Subcutaneous adipose tissue (tissue), 4 donors: Measurements from ENCODE around the gene BCORL1. TPM values are rescaled to one million over a fixed set of nuclear protein-coding genes. Genes with fewer than 3 reads are reported as not detected.

Experiments
- CTCF ChIP-seq: fragments of 450-650 bp; IDR thresholded peaks from one replicate; pipeline ENCODE4 v1.5.1; 2016; ENCODE audit warnings: low read depth, mild to moderate bottlenecking, control low read depth, antibody characterized with exemption, moderate library complexity
- total RNA-seq, 4 donors: library from RNA; depleted of rRNA; stranded (reverse); fragments of >200 nt; gene quantifications; one replicate each; pipeline ENCODE4 v1.1.0, GENCODE V29; 2016

BCORL1 gene
- total RNA-seq, 4 donors from 2014 or later = 4.1 to 13.9 (median 4.4) TPM

- no peak for TF ChIP-seq CTCF
Measured at GRCh38 chrX:129983575-129984110, 1.2 kb downstream of the BCORL1 start.

- no peak for TF ChIP-seq CTCF
Measured at GRCh38 chrX:129984111-129984958, 1.9 kb downstream of the BCORL1 start.

GRCh38 chrX:129987871-129988270, 5.4 kb downstream of the BCORL1 start:
- TF ChIP-seq CTCF = no peak

- no peak for TF ChIP-seq CTCF
Measured at GRCh38 chrX:129992181-129992580, 9.7 kb downstream of the BCORL1 start.

GRCh38 chrX:129996120-129996519, 13.7 kb downstream of the BCORL1 start:
- TF ChIP-seq CTCF = no peak

- TF ChIP-seq CTCF = no peak
Measured at GRCh38 chrX:129997086-129997485, 14.7 kb downstream of the BCORL1 start.

- no peak for TF ChIP-seq CTCF
Measured at GRCh38 chrX:129998021-129998420, 15.6 kb downstream of the BCORL1 start.
